NCI-H1417 (cell line): ENCODE results near the gene IFIT1B.

Experiments used
- DNase-seq, 3 experiments: peaks; one replicate each; lab custom pipeline; 2025; lab: John Stamatoyannopoulos, UW

Gene IFIT1B

DNA sequence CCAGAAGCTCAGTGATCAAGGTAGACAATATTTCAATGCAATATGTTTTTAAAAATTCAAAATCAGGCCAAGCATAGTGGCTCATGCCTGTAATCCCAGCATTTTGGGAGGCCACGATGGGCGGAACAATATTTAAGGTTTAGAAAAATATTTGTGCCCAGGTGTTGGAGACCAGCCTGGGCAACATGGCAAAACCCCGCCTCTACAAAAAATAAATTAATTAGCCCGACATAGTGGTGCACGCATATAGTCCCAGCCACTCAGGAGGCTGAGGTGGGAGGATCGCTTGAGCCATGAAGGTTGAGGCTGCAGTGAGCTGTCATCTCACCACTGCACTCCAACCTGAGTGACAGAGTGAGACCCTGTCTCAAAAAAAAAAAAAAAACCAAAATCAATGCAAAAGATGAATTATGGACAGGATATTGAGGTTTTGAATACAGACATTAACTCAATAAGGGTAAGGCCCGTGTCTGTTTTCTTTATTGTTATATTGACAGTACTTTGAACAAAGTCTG, 35.6 kb downstream of the IFIT1B start:
- no peak for DNase-seq

DNA sequence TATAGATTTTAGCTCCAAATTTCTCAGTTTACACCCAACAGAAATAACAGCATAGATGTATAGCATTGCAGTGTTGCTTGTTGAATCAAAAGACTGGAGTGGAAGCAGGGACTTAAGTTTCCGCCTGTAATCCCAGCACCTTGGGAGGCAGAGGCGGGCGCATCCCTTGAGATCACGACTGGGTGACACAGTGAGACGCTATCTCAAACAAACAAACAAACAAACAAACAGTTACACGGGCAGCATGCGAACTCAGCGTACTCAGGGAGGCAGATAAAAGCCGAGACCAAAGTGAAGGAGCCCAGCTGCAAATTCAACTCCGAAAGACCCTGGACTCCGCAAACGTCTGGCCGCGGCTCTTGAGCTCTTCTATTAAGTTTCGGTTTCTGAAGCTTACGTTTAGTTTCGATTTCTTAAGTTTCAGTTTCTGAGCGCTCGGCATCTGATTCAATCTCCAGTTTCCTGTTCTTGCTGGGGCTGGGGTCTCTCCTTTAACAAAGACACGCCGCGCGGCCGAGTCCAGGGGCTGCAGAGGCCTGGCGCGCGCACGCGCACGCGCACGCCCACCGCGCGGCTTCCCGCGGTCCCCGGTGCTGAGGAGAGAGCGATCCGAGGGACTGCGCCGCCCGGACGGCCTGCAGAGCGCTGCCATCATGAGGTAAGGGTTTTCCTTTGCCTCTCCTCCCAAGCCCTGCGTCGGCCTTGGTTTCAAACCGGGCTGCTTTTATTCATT, 36.5 kb downstream of the IFIT1B start, which contains the start of gene IFIT5:
IFIT5 (plus strand) TSS at position 423 of the 733 bp plus-strand sequence; CDS start at position 654, 231 bp downstream.
- DNase-seq = peak; percentile 51 to 78 (median 78)

DNA sequence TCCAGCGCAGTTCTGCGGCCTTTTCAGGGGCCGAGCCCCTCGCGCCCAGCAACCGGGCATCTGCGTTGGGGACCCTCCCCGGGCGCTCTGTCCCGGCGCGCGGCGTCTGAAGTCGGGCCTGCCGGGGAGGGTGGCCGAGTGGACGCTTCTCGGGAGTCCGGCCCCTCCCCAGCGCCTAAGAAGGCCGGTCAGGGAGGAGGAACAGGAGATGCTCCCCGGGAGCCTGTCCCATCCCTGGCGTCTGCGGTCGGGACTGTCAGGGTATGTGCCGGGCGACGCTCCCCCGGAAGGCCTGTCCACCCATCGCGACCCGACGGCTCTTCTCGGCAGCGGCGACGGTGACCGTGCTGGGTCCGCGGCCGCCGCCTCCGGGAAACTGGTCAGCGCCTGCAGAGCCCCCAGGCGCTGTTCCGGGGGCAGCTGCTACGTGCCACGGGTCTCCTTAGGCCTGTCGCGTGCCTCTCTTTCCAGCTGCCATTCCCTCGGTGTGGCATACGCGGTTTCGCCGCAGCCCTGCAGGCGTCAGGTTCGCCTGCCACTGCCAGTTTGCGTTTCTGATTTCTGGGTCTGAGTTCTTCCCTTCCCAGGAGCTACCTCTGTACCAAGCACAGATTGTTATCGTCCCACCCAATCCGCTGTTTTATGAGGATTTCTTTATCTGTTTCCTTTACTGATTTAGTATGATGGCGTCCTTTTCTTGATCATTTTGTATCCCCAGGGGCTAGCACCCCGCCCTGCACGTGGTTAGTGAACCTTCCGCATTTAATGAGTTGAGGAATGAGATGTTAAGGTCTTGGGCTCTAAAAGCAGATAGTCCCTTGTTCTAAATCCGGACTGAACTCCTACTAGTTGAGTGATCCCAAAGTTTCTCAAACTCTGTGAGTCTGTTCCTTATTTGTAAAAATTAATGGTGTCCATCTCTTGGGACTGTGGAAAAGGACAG, 37.3 kb downstream of the IFIT1B start:
- peak; percentile 42 to 78 (median 76) for DNase-seq

- no peak for DNase-seq
Measured at GRCh38 chr10:89416465-89416864, 38.6 kb downstream of the IFIT1B start.

DNA sequence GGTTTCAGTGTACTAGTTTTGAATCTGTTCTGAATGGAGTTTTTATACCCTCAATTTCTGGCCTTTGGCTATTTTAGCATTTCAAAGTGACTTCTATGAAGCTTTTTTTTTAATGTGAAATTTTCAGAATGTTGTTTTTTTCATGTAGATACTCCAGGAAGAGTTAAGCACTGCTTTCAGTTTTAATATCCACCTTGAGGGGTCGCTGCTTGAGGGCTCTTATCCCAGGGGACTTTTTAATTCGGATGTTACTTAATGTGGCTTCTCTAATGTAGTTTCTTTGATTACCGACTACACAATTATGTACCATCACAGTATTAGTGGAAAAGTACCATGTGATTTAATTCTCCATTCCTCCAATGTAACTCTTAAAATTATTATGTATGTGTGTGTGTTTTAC, 41.7 kb downstream of the IFIT1B start:
- no peak for DNase-seq

DNA sequence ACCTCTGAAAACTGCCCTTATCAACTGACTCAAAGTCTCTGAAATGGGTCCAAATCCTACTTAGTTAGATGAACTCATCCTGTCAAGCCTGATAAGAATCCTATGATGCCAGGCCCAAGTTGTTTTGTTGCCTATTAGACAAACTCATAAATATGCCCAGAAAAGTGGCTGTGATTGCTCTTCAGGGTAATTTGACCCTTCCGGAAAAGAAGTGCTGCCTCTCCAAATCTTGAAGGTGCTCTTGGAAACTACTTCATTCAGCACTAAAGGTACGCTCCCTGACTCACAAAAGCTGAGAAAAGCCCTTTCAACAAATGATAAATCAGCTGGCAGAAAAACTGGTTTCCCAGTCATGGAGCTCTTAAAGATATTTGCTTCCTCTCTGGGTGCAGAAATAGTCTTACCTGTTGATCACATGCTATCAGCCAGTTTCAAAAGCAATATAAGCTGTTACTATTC, 43.2 kb downstream of the IFIT1B start:
- peak in 1 of 3 experiments; percentile 68 for DNase-seq

DNA sequence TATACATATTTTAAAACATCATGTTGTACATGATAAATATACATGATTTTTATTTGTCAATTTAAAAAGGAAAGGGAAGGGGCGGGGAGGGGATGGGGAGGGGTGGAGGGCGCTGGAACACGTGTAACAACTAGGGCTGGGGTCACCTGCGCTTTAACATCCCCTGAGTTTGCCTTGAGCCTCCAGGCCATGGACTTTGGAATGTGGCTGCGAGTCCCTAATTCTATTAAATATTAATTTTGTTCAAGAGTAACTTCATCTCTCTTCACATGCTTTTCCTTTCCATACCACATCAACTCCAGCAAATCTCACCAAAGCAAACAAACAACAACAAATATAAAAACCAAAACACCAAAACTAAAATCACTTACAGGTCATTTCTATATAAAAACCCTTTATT, 47.1 kb downstream of the IFIT1B start:
- DNase-seq = no peak

DNA sequence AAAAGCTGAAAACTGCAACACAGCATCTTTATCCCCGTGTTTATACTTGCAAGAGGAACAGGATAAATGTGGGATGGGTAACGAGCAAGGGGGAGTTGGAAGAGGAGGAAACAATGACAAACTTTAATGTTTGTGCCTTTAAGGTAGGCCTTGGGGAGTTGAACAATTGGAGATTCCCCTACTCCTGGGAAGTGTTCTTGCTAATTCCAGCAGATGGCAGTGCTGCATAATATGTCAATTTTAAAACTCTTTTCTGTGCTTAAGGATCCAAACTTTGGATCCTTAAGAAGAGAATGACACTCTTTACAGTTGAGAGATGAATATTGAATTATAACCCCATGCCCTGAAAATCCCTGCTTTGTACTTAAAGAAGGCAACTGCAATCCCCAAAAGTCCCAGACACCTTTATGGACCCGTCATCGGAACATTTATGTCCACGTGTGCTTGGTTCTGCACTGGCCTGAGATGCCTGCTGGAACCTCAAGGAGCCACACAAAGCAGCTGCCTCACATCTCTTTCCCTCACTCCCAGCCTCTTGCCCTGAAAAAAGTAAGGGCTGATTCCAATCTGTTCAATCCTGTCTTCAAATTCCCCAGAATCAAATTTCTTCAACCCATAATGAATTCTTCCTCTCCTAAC, 48.5 kb downstream of the IFIT1B start:
- DNase-seq = peak; percentile 7 to 62 (median 35)

- DNase-seq = no peak
Measured at GRCh38 chr10:89427629-89428028, 49.8 kb downstream of the IFIT1B start.

DNA sequence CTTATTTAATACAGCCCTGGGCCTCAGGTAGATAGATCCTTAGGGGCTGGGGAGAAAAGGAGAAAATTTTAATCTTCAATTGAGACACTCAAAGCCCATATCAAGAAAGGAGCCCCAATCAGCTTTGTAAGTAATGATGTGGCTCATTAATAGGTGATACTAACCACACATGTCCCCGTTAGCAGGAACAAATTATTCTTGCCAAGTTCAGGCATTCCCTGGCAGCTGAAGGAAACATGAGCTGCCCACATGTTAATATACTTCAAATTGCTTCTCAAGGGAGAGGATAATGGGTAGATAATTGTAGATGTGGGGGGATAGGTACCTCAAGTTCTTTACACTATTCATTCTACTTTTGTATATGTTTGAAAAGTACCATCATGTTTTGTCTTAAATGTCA, 51.0 kb downstream of the IFIT1B start:
- peak in 1 of 3 experiments; percentile 14 for DNase-seq

DNA sequence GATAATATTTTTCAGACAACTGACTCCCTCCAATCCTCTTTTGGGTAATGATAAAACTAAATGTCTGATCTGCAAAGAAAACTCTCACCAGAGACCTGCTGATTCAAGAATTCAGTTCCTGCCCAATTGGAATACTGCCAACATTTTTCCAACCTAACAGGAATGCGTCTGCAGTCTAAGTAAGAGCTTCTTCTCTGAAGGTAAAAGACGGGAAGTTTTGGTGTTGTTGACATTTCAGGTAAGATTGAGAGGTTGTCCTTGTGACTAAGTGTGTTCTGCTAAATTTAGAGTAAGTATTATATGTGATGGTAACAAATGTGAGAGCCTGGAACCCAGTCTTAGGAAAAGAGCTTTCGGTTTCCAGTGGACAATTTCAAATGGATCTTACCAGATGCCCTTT, 54.1 kb downstream of the IFIT1B start:
- peak in 2 of 3 experiments; percentile 9 to 19 for DNase-seq
